ENCODE results near the gene SPDYE6. TPM values are rescaled to one million over a fixed set of nuclear protein-coding genes. Genes with fewer than 3 reads are reported as not detected.

The SPDYE6 gene
- total RNA-seq, 4 donors from 2014 or later: not detected

- H3K36me3 ChIP-seq: peaks cover 0 to 50% (median 0%) of the 10 kb centered on the region in 3 donors
- no peaks in the 10 kb centered on the region for H3K27me3 ChIP-seq
- H3K4me3 ChIP-seq: no peak overlapping the region
- no peaks in the 10 kb centered on the region for H3K9me3 ChIP-seq
- 76% methylated on average over 16 to 24 of the region's 24 CpGs for WGBS, 2 donors
- no peak for DNase-seq (ENCODE audit: low spot score in 2 of 2)
- TF ChIP-seq CTCF (IDR thresholded peaks at IDR 0.05): no peak
- peaks cover 0 to 8% (median 0%) of the 10 kb centered on the region in 4 donors for H3K4me1 ChIP-seq
- no peak overlapping the region for H3K27ac ChIP-seq
Measured at GRCh38 chr7:102317231-102318059, 38.8 kb downstream of the SPDYE6 start.

- no peaks in the 10 kb centered on the region for H3K4me1 ChIP-seq
- no peak overlapping the region for H3K27ac ChIP-seq
- no peak for TF ChIP-seq CTCF (IDR thresholded peaks at IDR 0.05)
- TF ChIP-seq POLR2A (IDR thresholded peaks at IDR 0.05): no peak
- no peak for TF ChIP-seq EP300 (IDR thresholded peaks at IDR 0.05)
- H3K9me3 ChIP-seq: no peaks in the 10 kb centered on the region
- H3K27me3 ChIP-seq: no peaks in the 10 kb centered on the region
- H3K4me3 ChIP-seq: no peak overlapping the region
- 84 to 86% methylated on average over 22 of the region's 22 CpGs for WGBS, 2 donors
- DNase-seq (ENCODE audit: low spot score in 2 of 2): no peak
- H3K36me3 ChIP-seq: peaks cover 0 to 55% (median 0%) of the 10 kb centered on the region in 3 donors
Measured at GRCh38 chr7:102313997-102314780, 42.1 kb downstream of the SPDYE6 start.

DNA sequence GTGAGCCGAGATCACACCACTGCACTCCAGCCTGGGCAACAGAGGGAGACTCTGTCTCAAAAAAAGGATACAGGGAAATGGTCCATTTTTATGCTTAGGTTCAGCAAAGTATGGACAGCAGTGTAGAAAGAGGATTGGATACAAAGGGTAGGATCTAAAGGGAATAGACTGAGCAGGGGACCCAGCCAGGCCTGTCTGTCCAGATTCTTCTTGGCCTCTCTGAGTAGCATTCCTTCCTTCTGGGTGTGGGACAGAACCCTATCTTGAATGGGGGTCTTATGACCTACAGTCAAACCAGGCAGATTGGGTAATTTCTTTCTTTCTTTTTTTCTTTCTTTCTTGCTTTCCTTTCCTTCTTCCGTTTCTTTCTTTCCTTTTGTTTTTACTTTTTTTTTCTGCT is 43.9 kb downstream of the SPDYE6 start:
- Histone ChIP-seq H3K36me3 (peaks cover 0 to 47% (median 0%) of the 10 kb centered on the region in 3 donors), H3K27me3 (no peaks in the 10 kb centered on the region), H3K27ac (no peak overlapping the region), H3K4me3 (no peak overlapping the region), H3K9me3 (no peaks in the 10 kb centered on the region), H3K4me1 (peaks cover 0 to 5% (median 3%) of the 10 kb centered on the region in 4 donors)
- DNase-seq (ENCODE audit: low spot score in 2 of 2): no peak
- WGBS, 2 donors: 84 to 86% methylated on average over 2 of the region's 2 CpGs
- TF ChIP-seq CTCF (IDR thresholded peaks at IDR 0.05) (no peak), POLR2A (IDR thresholded peaks at IDR 0.05) (no peak), EP300 (IDR thresholded peaks at IDR 0.05) (no peak)

GRCh38 chr7:102310414-102310815 is 45.8 kb downstream of the SPDYE6 start:
- Histone ChIP-seq H3K9me3 (no peaks in the 10 kb centered on the region), H3K4me3 (no peak overlapping the region), H3K27me3 (no peaks in the 10 kb centered on the region), H3K27ac (no peak overlapping the region), H3K4me1 (peaks cover 0 to 17% (median 9%) of the 10 kb centered on the region in 4 donors), H3K36me3 (peaks cover 0 to 42% (median 0%) of the 10 kb centered on the region in 3 donors)
- TF ChIP-seq POLR2A (IDR thresholded peaks at IDR 0.05): no peak
- TF ChIP-seq EP300 (IDR thresholded peaks at IDR 0.05): no peak
- TF ChIP-seq CTCF (IDR thresholded peaks at IDR 0.05): no peak
- DNase-seq (ENCODE audit: low spot score in 2 of 2): no peak
- WGBS, 2 donors: 86 to 95% methylated on average over 9 of the region's 9 CpGs
